ENCODE measurements around the gene CCDC12.

Gene CCDC12

GRCh38 chr3:46935989-46936558, 40.5 kb downstream of the CCDC12 start:
- DNase-seq (ENCODE audit: low read depth) = no peak

GRCh38 chr3:46935168-46935858, 41.2 kb downstream of the CCDC12 start:
- DNase-seq (ENCODE audit: low read depth) = peak; percentile 90

- no peak for DNase-seq (ENCODE audit: low read depth)
These were observed 41.9 kb downstream of the CCDC12 start for GRCh38 chr3:46934498-46935167.

- DNase-seq (ENCODE audit: low read depth) = no peak
These were observed 42.5 kb downstream of the CCDC12 start for GRCh38 chr3:46934072-46934471.

- DNase-seq (ENCODE audit: low read depth) = no peak
These were observed 43.3 kb downstream of the CCDC12 start for GRCh38 chr3:46933261-46933660.

- DNase-seq (ENCODE audit: low read depth) = no peak
These were observed 43.9 kb downstream of the CCDC12 start for GRCh38 chr3:46932455-46933225.

GRCh38 chr3:46931631-46932331, 44.8 kb downstream of the CCDC12 start:
- no peak for DNase-seq (ENCODE audit: low read depth)

- DNase-seq (ENCODE audit: low read depth) = no peak
These were observed 45.6 kb downstream of the CCDC12 start for GRCh38 chr3:46930945-46931403.

GRCh38 chr3:46930166-46930944, 46.2 kb downstream of the CCDC12 start:
- DNase-seq (ENCODE audit: low read depth) = no peak

GRCh38 chr3:46929324-46929723, 47.2 kb downstream of the CCDC12 start:
- DNase-seq (ENCODE audit: low read depth) = no peak

GRCh38 chr3:46928282-46928681, 48.3 kb downstream of the CCDC12 start:
- DNase-seq (ENCODE audit: low read depth) = no peak

- DNase-seq (ENCODE audit: low read depth) = no peak
These were observed 48.8 kb downstream of the CCDC12 start for GRCh38 chr3:46927718-46928073.

- DNase-seq (ENCODE audit: low read depth) = no peak
These were observed 49.5 kb downstream of the CCDC12 start for GRCh38 chr3:46926871-46927717.

GRCh38 chr3:46926447-46926846, 50.1 kb downstream of the CCDC12 start:
- DNase-seq (ENCODE audit: low read depth) = no peak

- no peak for DNase-seq (ENCODE audit: low read depth)
These were observed 50.5 kb downstream of the CCDC12 start for GRCh38 chr3:46926039-46926438.

- no peak for DNase-seq (ENCODE audit: low read depth)
These were observed 51.0 kb downstream of the CCDC12 start for GRCh38 chr3:46925585-46925934.

GRCh38 chr3:46924921-46925584, 51.5 kb downstream of the CCDC12 start:
- DNase-seq (ENCODE audit: low read depth) = no peak

GRCh38 chr3:46923559-46924350, 52.8 kb downstream of the CCDC12 start:
- DNase-seq (ENCODE audit: low read depth) = no peak

Data from non-pigmented ciliary epithelial cell (primary cell).